SK-N-SH (cell line): ENCODE measurements around the gene PER3. TPM values are rescaled to one million over a fixed set of nuclear protein-coding genes. Genes with fewer than 3 reads are reported as not detected.

Experiments
- CTCF ChIA-PET: fragments of 300-600, 350-600 bp; formaldehyde crosslinking; extraction: SDS; loops from one replicate; lab custom pipeline; 2021; lab: Yijun Ruan, JAX
- POLR2A ChIA-PET: fragments of 350-600 bp; sonication (Branson Sonifier 250); formaldehyde crosslinking; extraction: SDS; loops from one replicate; lab custom pipeline; 2020; ENCODE audit warnings: antibody characterized with exemption, inconsistent platforms; lab: Yijun Ruan, JAX
- DNase-seq: peaks from one replicate; pipeline ENCODE4 v3.0.0; 2012
- H2AFZ ChIP-seq: fragments of 200-600 bp; sonication (generic); 2 replicates; pipeline ENCODE4 v1.8.1; 2016; ENCODE audit warnings: antibody characterized with exemption, mild to moderate bottlenecking, low read depth
- H3F3A ChIP-seq: fragments of 200-600 bp; sonication (generic); replicated peaks from 2 replicates; pipeline ENCODE3; 2016; ENCODE audit warnings: antibody characterized with exemption, mild to moderate bottlenecking; ENCODE audit not compliant: insufficient read depth
- H3K27ac ChIP-seq, 2 experiments: fragments of 200-500 bp in 1 of 2; fragments of 200-600 bp in 1 of 2; sonication (Bioruptor generic) in 1 of 2; sonication (generic), shearing (Covaris generic) in 1 of 2; 2 replicates each; pipeline versions ENCODE4 v1.5.1 to v1.6.1; 2014 to 2016; ENCODE audit warnings: low read depth in 2 of 2, inconsistent platforms in 1 of 2, low read length in 1 of 2, mild to moderate bottlenecking in 1 of 2, mixed read lengths in 1 of 2
- H3K27me3 ChIP-seq: fragments of 200-600 bp; sonication (generic), shearing (Covaris generic); 2 replicates; pipeline ENCODE4 v1.6.1; 2016; ENCODE audit warnings: mixed run types; ENCODE audit not compliant: insufficient read depth
- H3K36me3 ChIP-seq, 2 experiments: fragments of 200-500 bp in 1 of 2; fragments of 200-600 bp in 1 of 2; sonication (Bioruptor generic) in 1 of 2; sonication (generic) in 1 of 2; replicated peaks in 1 of 2; 2 replicates each; pipeline versions ENCODE3 to v1.5.1; 2014 to 2016; ENCODE audit warnings: low read length in 1 of 2, mild to moderate bottlenecking in 1 of 2; ENCODE audit not compliant: insufficient read depth in 2 of 2, control insufficient read depth in 1 of 2
- H3K4me1 ChIP-seq, 2 experiments: fragments of 200-500 bp in 1 of 2; fragments of 200-600 bp in 1 of 2; sonication (Bioruptor generic) in 1 of 2; sonication (generic), shearing (Covaris generic) in 1 of 2; 2 replicates each; pipeline versions ENCODE4 v1.5.1 to v1.6.1; 2014 to 2016; ENCODE audit warnings: low read depth in 1 of 2, low read length in 1 of 2, mixed run types in 1 of 2; ENCODE audit not compliant: insufficient read depth in 2 of 2, control insufficient read depth in 1 of 2
- H3K4me2 ChIP-seq: fragments of 200-600 bp; sonication (generic), shearing (Covaris generic); 2 replicates; pipeline ENCODE4 v1.6.1; 2017; ENCODE audit warnings: mixed run types
- H3K4me3 ChIP-seq, 2 experiments: fragments of 200-500 bp in 1 of 2; fragments of 200-600 bp in 1 of 2; sonication (Bioruptor generic) in 1 of 2; sonication (generic), shearing (Covaris generic) in 1 of 2; 2 replicates each; pipeline versions ENCODE4 v1.5.1 to v1.8.1; 2014 to 2016; ENCODE audit warnings: low read depth in 2 of 2, inconsistent platforms in 1 of 2, low read length in 1 of 2, mild to moderate bottlenecking in 1 of 2, mixed read lengths in 1 of 2, moderate library complexity in 1 of 2
- H3K79me2 ChIP-seq: fragments of 200-600 bp; sonication (generic); 2 replicates; pipeline ENCODE4 v1.8.1; 2017; ENCODE audit warnings: mild to moderate bottlenecking; ENCODE audit not compliant: insufficient read depth
- H3K9ac ChIP-seq: fragments of 200-600 bp; sonication (generic); 2 replicates; pipeline ENCODE4 v1.6.1; 2017; ENCODE audit warnings: mixed run types
- H3K9me2 ChIP-seq: fragments of 200-600 bp; sonication (generic); 2 replicates; pipeline ENCODE4 v1.6.1; 2017; ENCODE audit warnings: mixed run types
- H3K9me3 ChIP-seq: fragments of 200-600 bp; sonication (generic); 2 replicates; pipeline ENCODE4 v1.6.1; 2017; ENCODE audit warnings: mixed run types, mild to moderate bottlenecking, moderate library complexity
- H4K20me1 ChIP-seq: fragments of 200-600 bp; sonication (generic); 2 replicates; pipeline ENCODE4 v1.6.1; 2017; ENCODE audit warnings: mild to moderate bottlenecking, mixed run types; ENCODE audit not compliant: insufficient read depth
- CHD2 ChIP-seq: fragments of 150-350 bp; IDR thresholded peaks from 2 replicates; pipeline ENCODE4 v1.6.1; 2018; ENCODE audit warnings: low read length; ENCODE audit not compliant: partially characterized antibody
- EP300 ChIP-seq, 2 experiments: IDR thresholded peaks; 2 replicates each; pipeline versions ENCODE4 v1.4.0 to v1.6.1; 2012; ENCODE audit warnings: borderline replicate concordance in 1 of 2, low read depth in 1 of 2, low read length in 1 of 2
- FOSL2 ChIP-seq: IDR thresholded peaks from 2 replicates; pipeline ENCODE4 v1.4.0; 2012; ENCODE audit warnings: low read depth, mild to moderate bottlenecking, moderate library complexity, borderline replicate concordance
- FOXJ3 ChIP-seq: sonication (generic); formaldehyde crosslinking; IDR thresholded peaks from 2 replicates; pipeline ENCODE4 v1.5.1; 2020; ENCODE audit warnings: mild to moderate bottlenecking, missing genetic modification reagents
- IRF3 ChIP-seq: fragments of 150-350 bp; IDR thresholded peaks from 2 replicates; pipeline ENCODE4 v1.6.1; 2016; ENCODE audit warnings: mild to moderate bottlenecking, low read depth, low read length
- JUND ChIP-seq: IDR thresholded peaks from 2 replicates; pipeline ENCODE4 v1.4.0; 2012
- NFIC ChIP-seq: IDR thresholded peaks from 2 replicates; pipeline ENCODE4 v1.4.0; 2012; ENCODE audit warnings: borderline replicate concordance
- NRF1 ChIP-seq: IDR thresholded peaks from 2 replicates; pipeline ENCODE4 v1.6.1; 2012; ENCODE audit warnings: low read depth, mild to moderate bottlenecking, low read length
- PBX3 ChIP-seq: IDR thresholded peaks from 2 replicates; pipeline ENCODE4; 2012
- POLR2AphosphoS5 ChIP-seq: IDR thresholded peaks from 2 replicates; pipeline ENCODE4 v1.6.1; 2012; ENCODE audit warnings: low read depth, low read length
- RCOR1 ChIP-seq: fragments of 150-350 bp; IDR thresholded peaks from 2 replicates; pipeline ENCODE4 v1.6.1; 2017; ENCODE audit warnings: antibody characterized with exemption, low read length
- SIN3A ChIP-seq: IDR thresholded peaks from 2 replicates; pipeline ENCODE4 v1.6.1; 2012; ENCODE audit warnings: low read depth, mild to moderate bottlenecking, low read length, moderate library complexity, borderline replicate concordance
- SMC3 ChIP-seq: IDR thresholded peaks from 2 replicates; pipeline ENCODE4 v1.6.1; 2012; ENCODE audit warnings: low read depth, low read length, improper control_type of control experiment
- TAF1 ChIP-seq: IDR thresholded peaks from 2 replicates; pipeline ENCODE4 v1.6.1; 2012; ENCODE audit warnings: low read depth, mild to moderate bottlenecking, low read length, moderate library complexity, borderline replicate concordance
- TEAD4 ChIP-seq: IDR thresholded peaks from 2 replicates; pipeline ENCODE4 v1.4.0; 2012; ENCODE audit warnings: mild to moderate bottlenecking, borderline replicate concordance; ENCODE audit not compliant: insufficient read depth
- USF2 ChIP-seq: fragments of 150-350 bp; IDR thresholded peaks from 2 replicates; pipeline ENCODE4 v1.6.1; 2017; ENCODE audit warnings: antibody characterized with exemption, low read length, low read depth, borderline replicate concordance
- YY1 ChIP-seq: IDR thresholded peaks from 2 replicates; pipeline ENCODE4 v1.4.0; 2012; ENCODE audit warnings: low read depth, mild to moderate bottlenecking
- ZBTB33 ChIP-seq: IDR thresholded peaks from 2 replicates; pipeline ENCODE4 v1.4.0; 2012; ENCODE audit warnings: low read depth, borderline replicate concordance
- WGBS: methylation state at CpG from one replicate; pipeline ENCODE4 v1.1.6; 2017; ENCODE audit warnings: low lambda C conversion rate; 5-methylcytosine and 5-hydroxymethylcytosine counted together
- polyA plus RNA-seq, 3 experiments: library from polyadenylated mRNA; depleted of rRNA; stranded (reverse); fragments of >200 nt; gene quantifications; 2 replicates each; pipeline ENCODE4 v1.2.3, GENCODE V29; 2012

Gene PER3
- polyA plus RNA-seq, 1 of the 3 experiments (the other 2 are of a cell fraction) = 6.0 TPM

GRCh38 chr1:7831458-7831857, 47.4 kb downstream of the PER3 start:
- DNase-seq = no peak
- no peak for TF ChIP-seq SIN3A
- Histone ChIP-seq H3K9me3 (no peaks in the 10 kb centered on the region), H3K4me2 (no peak overlapping the region), H3K9me2 (no peaks in the 10 kb centered on the region), H2AFZ (no peak overlapping the region), H3K27me3 (no peaks in the 10 kb centered on the region), H4K20me1 (no peaks in the 10 kb centered on the region), H3K36me3 (peaks cover 46 to 55% of the 10 kb centered on the region in 2 experiments), H3K4me3 (no peak overlapping the region), H3F3A (no peaks in the 10 kb centered on the region), H3K27ac (no peak overlapping the region; a peak in 1 of 4 replicates), H3K4me1 (no peaks in the 10 kb centered on the region), H3K79me2 (peaks cover 3% of the 10 kb centered on the region; the same call in 1 of the 2 replicates), H3K9ac (no peak overlapping the region)
- WGBS = 89% methylated on average over 3 of the region's 3 CpGs
- ChIA-PET CTCF (interaction anchor here (0.9 to 1.7 kb wide), 2 partner anchors 23 to 152 kb away, joined by 3 to 6 read pairs; no protein-coding TSS in a partner anchor), POLR2A (no interaction called here)

GRCh38 chr1:7833035-7833434, 48.9 kb downstream of the PER3 start:
- Histone ChIP-seq H3K27ac (no peak overlapping the region), H3K4me2 (no peak overlapping the region), H4K20me1 (no peaks in the 10 kb centered on the region), H3K4me1 (no peaks in the 10 kb centered on the region), H2AFZ (no peak overlapping the region), H3K9me2 (no peaks in the 10 kb centered on the region), H3K4me3 (no peak overlapping the region), H3K9ac (no peak overlapping the region), H3K36me3 (peaks cover 36 to 64% of the 10 kb centered on the region in 2 experiments), H3K9me3 (peaks cover 2% of the 10 kb centered on the region; the same call in 1 of the 2 replicates), H3K79me2 (peaks cover 3% of the 10 kb centered on the region; the same call in 1 of the 2 replicates), H3F3A (no peaks in the 10 kb centered on the region), H3K27me3 (no peaks in the 10 kb centered on the region)
- TF ChIP-seq USF2 = no peak
- no peak for TF ChIP-seq RCOR1
- no peak for TF ChIP-seq TEAD4
- no peak for TF ChIP-seq FOXJ3 (CRISPR knock-in tag)
- TF ChIP-seq YY1 = no peak
- TF ChIP-seq IRF3 = no peak
- TF ChIP-seq CHD2 = no peak
- TF ChIP-seq PBX3 = no peak
- TF ChIP-seq ZBTB33 = no peak
- TF ChIP-seq SMC3 = no peak
- TF ChIP-seq JUND = no peak
- TF ChIP-seq NFIC = no peak
- no peak for TF ChIP-seq EP300 (IDR thresholded peaks at IDR 0.05; ENCODE audit: borderline replicate concordance in 1 of 2, low read depth in 1 of 2, low read length in 1 of 2)
- TF ChIP-seq FOSL2 = no peak
- TF ChIP-seq NRF1 = no peak
- TF ChIP-seq TAF1 = no peak
- no peak for TF ChIP-seq POLR2AphosphoS5
- DNase-seq = no peak
- CTCF ChIA-PET = interaction anchor here (1.1 to 1.3 kb wide), 2 partner anchors 10 to 13 kb away, joined by 3 to 4 read pairs; no protein-coding TSS in a partner anchor
- POLR2A ChIA-PET = no interaction called here
